Measurements from ENCODE around the gene FMN1.

GRCh38 chr15:32871883-32872282 is 322.6 kb downstream of the FMN1 start:
- TF ChIP-seq CTCF (IDR thresholded peaks at IDR 0.05; ENCODE audit: control extremely low read depth in 1 of 3, insufficient read depth in 1 of 3, low read depth in 1 of 3, low read length in 3 of 3), result no peak
- no peak for TF ChIP-seq RAD21 (IDR thresholded peaks at IDR 0.05 in 1 of 2, conservative IDR thresholded peaks at IDR 0.05 in 1 of 2; ENCODE audit: low read depth in 2 of 2, low read length in 2 of 2)
- no peak for TF ChIP-seq CEBPB (IDR thresholded peaks at IDR 0.05; ENCODE audit: low read depth, low read length)
- TF ChIP-seq EP300 (IDR thresholded peaks at IDR 0.05; ENCODE audit: borderline replicate concordance in 1 of 2, low read depth in 2 of 2, low read length in 2 of 2), result no peak
- no peak for TF ChIP-seq EZH2 (IDR thresholded peaks at IDR 0.05; ENCODE audit: low read depth, low read length, severe bottlenecking)
- TF ChIP-seq POLR2A (IDR thresholded peaks at IDR 0.05; ENCODE audit: control extremely low read depth in 1 of 2, low read depth in 2 of 2, low read length in 2 of 2), result no peak
- TF ChIP-seq ASH2L (IDR thresholded peaks at IDR 0.05; ENCODE audit: low read length), result no peak
